Epidermal melanocyte (primary cell): ENCODE results near the gene ZNF492.

ENCODE experiments used
- DNase-seq: peaks from one replicate; pipeline ENCODE4 v3.0.0; 2011; ENCODE audit warnings: low spot score; ENCODE audit not compliant: insufficient read length

The ZNF492 gene

GRCh38 chr19:22633706-22634449 lies at the start of gene ZNF492:
Gene ZNF492, plus strand, starts transcription at chr19:22634324. Its CDS starts 19,076 bp downstream, at chr19:22653400.
- peak; percentile 67 for DNase-seq

- no peak for DNase-seq
Observed at GRCh38 chr19:22595422-22595821, 38.7 kb upstream of the ZNF492 start.

DNA sequence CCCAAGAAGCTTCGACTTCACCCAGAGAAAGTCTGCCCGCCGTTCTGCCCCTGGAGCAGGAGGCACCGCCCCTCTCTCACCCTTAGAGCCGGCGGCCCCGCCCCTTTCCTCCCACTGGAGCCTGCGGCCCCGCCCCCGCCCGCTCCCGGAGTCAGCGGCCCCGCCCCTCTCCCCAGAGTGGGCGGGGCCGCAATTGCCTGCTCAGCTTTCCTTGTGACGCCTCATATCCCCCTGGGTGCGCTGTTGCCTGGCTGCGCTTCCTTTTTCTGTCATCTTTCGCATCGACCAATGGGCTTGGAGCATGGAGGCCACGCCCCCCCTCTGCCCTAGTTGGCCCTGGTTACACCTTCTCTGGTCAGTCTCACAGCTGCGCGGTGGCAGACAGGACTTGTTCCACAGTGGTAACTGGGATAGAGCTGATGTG lies 38.2 kb upstream of the ZNF492 start:
- no peak for DNase-seq

DNA sequence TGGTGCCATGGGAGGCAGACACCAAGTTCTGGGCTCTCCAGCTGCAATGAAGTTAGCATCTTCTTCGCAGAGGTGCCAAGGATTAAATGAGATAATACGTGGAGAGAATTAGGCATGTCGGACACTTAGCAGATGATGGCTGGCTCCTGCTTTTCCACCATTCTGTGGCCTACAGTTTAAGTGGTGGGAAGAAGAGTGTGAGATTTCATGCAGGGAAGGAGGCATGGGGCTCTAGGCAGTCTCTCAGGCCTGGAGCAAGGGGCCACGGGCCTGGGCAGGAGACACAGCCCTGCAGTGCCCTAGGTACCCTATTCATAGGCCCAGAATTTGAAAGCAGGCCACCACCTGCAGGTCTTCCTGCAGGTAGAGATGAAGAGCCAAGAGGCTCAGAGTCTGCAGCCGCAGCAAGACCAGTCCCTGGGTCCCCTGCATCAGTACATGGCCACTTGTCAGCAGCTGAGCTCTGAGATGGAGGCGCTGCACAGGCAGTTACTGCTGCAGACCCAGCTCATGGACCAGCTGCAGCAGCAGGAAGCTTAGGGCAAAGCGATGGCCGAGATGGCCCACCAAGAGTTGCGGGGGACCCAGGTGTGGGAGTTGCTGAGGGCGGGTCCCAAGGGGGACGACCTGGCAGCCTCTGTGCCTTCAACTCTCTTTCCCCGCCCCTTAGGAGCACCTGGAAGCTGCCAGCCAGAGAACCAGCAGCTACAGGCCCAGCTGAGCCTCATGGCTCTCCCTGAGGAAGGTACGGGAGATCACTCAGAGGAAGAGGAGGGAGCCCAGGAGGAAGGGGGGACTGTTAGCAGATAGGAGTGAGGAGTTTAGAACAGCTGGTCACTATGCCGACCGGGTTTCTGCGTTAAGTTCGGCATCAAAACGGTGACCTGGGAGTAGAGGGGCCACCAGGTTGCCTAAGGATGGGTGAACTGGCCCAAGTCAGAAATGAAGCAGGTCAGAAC lies 33.2 kb upstream of the ZNF492 start:
- DNase-seq = no peak

GRCh38 chr19:22601906-22602630 lies 32.1 kb upstream of the ZNF492 start:
- DNase-seq = no peak

- DNase-seq = no peak
Observed at GRCh38 chr19:22602631-22603272, 31.4 kb upstream of the ZNF492 start.

DNA sequence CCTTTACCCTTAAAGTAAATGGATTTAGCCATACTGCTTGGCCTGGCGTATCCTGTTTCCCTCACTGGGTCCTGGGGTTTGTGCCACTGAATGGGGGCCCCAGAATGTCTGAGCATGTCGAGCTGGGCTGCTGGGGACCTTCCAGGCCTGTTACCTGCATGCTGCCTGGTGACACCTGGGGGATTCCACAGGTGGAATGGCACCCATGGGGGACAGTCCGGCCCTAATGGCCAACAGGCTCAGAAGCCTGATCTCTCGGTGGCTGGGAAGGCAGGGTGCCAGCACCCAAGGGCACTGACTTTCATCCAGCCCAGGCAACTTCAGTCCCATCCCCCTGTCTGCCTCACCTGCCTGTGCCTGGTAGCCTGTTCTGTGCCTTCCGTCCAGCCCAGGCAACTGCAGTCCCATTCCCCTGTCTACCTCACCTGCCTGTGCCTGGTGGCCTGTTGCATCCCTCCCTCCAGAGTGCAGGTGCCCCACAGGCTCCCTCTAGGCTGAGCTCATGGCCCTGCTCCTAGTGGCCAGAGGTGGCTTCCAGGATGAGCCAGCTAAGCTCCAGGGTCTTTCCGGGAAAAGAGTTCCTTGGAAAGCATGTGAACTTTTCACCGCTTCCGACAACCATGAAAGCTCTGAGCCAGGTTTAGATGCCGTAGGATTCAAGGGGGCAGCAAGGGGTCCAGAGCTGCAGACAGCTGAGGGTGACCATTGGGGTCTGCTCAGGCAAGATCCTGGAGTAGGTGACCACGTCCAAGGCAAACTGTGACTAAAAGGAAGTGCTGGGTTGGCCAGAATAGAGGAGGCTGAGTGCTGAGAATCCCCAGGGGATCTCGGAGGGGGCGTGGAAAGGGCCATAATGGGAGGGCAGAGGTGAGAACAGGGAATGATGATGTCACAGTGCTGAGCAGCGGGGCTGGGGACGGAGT lies 30.3 kb upstream of the ZNF492 start:
- DNase-seq = no peak

- DNase-seq = no peak
Observed at GRCh38 chr19:22604571-22605274, 29.4 kb upstream of the ZNF492 start.

DNA sequence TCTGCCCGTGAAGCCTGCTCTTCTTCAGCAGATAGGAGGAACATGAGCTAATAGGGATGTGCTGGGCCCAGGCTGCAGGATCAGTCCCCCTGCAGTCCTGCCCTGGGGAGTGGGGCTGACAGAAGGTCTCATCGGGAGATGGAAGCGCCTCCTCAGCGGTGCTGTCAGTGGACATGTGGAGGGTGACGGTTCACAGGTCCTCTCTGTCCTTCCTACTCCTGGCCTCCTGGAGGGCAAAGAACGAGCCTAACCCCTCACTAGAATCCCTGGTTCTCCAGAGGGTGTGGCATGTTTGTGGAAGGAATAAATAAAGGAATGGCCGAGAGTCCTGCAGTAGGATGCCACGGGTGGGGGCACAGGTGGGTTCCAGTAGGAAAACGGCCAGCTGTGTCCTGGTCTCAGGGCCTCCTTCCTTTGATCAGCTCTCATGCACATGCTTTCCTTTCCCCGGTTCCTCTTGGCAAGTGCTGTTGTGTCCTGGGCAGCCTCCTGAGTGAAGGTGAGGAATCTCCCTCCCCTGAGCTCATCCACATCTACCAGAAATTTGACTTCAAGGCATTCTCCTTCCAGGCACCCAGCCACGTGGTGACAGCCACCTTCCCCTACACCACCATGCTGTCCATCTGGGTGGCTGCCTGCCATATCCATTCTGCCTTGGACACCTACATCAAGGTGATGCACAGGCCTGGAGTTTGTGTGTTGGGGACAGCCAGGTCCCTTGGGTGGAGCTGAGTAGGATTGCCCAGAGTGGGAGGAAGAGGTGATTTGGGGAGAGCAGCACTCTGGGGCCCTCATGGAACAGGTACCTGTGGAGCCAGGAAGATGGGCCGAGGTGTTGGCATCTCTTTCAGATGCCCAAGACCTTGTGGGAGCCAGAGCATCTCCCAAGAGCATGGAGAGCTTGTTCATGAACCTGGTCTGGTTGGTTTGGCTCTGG lies 28.6 kb upstream of the ZNF492 start:
- no peak for DNase-seq

DNA sequence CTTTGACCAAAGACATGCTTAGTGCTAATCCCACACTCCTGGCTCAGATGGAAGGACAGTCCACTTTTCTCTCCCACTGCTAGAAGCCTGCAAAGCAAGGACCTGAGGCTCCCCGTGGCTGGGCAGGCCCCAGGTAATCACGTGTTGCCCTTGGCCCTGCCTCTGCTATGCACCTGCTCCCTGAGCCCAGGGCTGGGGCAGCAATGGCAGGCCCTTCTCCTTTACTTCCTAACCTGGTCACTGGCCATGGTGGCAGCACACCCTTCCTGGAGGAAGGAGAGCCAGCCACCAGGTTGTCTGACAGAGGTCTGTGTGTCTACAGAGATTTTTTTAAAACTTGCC lies 27.9 kb upstream of the ZNF492 start:
- DNase-seq = no peak

DNA sequence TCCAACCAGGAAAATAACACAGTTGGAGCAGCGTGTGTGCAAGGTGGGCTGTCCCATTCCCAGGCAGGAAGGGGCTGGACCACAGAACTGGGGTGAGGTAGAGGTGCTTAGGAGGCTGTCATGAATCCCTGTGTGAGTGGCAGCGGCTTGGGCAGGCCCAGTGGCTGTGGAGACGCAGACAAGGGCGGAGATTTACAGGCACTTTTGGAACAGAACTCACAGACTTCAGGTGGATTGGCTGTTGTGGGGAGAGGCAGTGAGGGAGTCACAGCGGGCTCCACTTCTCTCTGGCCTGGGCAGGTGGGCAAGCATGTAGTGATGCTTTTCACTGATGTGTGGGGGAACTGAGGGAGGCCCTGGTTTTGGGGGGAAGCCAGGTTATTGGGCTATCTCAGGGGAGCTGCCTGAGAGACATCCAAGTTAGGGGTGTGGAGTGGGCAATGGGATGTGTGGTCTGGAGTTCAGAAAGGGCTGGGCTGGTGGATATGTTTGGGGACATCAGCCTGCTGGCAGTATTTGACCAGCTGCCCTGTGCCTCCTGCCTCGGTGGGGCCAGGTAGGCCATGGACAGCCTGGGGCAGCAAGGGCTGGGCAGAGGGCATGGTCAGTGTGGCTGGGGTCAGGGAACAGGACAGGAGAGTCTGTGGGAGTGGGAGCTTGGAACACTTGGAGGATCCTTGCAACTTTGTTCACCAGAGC lies 27.0 kb upstream of the ZNF492 start:
- DNase-seq = no peak

DNA sequence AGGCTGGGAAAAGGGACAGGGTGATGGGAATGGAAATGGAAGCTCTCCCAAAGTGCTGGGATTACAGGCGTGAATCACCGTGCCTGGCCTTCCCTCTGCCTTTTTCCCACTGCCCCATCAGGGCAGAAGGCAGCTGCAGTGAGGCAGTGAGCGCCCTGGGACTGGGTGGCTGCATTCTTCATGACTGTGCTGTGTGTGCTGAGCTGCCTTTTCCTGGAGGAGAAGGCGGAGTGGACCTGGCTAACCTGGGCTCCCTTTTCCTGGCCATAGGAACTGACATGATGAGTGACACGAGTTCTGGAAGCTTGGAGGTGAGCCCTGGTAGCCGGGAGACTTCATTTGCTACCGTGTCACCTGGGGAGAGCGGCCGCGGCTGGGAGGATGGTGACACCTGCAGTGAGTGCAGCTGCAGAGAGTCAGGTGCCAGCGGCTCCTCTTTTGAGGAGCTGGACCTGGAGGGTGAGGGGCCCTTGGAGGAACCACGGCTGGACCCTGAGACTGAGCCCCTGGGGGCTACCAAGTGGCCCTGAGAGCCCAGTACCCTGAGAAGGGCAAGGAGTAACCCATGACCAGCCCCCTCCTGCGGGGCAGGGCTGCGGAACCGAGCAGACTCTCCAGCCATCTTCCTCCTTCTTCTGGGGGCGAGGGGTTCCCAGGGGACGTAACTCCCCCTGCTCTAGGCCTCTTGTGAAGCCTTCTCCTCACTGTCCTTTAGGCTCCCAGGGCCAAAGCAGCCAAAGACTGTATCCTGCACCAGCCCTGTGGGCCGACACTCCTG lies 26.3 kb upstream of the ZNF492 start:
- no peak for DNase-seq

DNA sequence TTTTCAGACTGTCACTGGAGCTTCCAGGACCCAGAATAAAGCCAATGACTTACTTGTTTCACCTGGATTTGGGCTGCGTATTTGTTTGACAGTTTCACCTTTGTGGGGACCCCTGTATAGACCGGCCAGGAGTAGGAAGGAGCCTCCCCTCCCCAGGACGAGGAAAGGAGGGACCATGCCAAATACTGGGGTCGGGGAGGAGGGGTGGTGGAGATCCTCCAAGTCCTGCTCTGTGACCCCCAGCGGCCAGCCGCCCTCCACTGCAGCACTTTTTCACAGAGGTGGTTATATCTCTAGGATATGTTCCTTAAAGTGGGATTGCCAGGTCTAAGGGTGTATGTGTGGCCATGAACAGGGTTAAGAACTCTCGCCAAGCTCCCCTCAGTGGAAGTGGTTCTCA lies 25.7 kb upstream of the ZNF492 start:
- DNase-seq = no peak

GRCh38 chr19:22609630-22610029 lies 24.5 kb upstream of the ZNF492 start:
- no peak for DNase-seq

DNA sequence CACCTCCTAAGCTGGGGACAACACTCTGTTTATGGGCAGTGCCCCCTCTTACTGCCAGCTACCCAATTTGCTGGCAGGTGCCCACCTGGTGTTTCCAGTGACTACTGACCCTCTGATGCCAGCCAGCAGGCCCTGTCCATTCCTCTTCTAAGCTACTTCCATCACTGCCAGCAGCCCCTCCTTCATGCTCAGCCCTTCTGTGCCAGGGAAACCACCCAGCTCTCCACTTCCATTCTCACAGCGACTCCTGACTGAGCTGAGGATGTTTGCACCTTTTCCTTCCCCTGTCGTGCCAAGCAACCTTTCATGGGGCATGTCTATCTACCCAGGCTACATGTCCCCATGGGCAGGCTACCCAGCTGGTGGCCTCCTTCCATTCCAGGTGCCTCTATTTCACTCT lies 24.0 kb upstream of the ZNF492 start:
- DNase-seq = no peak

GRCh38 chr19:22612316-22612715 lies 21.8 kb upstream of the ZNF492 start:
- DNase-seq = no peak

DNA sequence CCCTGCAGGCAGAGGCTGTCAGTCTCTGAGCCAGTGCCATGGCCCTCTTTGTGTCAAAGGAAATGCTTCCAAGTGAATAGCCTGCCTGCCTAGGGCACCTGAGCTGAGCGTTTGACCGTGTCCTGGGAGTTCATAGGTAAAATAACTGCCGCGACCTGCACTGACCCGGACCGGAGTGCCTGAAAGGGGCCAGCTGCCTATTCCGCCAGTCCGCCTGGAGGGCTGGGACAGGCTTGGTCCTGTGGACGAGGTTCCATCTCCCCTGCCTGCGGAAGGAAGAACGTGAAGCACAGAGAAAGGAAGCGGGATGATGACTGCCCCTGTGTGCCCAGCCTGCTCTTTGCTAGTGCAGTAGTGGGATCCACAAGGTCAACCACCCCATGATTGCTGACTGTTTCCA lies 17.5 kb upstream of the ZNF492 start:
- no peak for DNase-seq
